ENCODE results near the gene RXFP2.

RXFP2 gene

DNA sequence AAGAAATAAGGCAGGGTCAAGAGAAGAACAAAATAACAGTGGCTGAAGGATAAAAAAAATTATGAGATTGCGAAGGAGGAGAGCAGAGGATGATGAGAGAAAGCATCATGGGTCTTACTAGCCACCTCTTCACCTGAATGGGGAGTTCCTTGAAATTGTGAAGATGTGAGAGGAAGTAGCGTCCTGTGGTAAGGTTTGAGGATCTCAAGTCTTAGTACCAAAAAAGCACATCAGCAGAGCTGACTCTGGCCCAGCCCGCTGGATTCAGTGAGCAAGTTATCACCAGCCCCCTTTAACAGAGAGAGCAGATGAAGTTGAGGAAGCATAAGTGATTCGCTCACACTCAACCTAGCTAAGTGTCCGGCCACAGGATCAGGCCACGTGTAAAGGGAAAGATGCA lies 61.8 kb downstream of the RXFP2 start:
- H3K36me3 ChIP-seq: no peaks in the 10 kb centered on the region
- intact Hi-C loops (cut with DNase I; ENCODE audit: low total_unique reads): no loop called here
- H3K27me3 ChIP-seq: no peaks in the 10 kb centered on the region

DNA sequence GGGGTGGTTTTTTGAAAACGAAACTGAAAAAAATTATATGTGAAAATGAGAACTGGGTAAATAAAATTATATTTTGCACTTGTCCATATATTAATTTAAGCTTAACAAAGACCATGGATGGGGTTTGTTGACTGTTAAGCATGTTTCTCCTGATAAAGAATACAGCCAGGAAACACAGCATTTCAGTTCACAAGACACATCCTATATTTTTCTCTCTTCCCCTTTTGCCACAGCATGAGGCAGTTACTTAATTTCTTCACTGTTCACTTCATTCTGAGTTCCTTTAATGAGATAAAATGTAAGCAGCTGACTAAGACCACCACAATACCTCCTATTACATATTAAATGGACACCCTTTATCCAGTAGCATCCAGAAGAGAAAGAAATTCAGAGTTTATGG lies 64.0 kb downstream of the RXFP2 start:
- no peaks in the 10 kb centered on the region for H3K9me3 ChIP-seq
- DNase-seq: no peak
- no peaks in the 10 kb centered on the region for H3K4me1 ChIP-seq
- no peak overlapping the region for H3K4me3 ChIP-seq
- H3K36me3 ChIP-seq: no peaks in the 10 kb centered on the region
- intact Hi-C loops (cut with DNase I; ENCODE audit: low total_unique reads): no loop called here
- TF ChIP-seq, protein P1, sequence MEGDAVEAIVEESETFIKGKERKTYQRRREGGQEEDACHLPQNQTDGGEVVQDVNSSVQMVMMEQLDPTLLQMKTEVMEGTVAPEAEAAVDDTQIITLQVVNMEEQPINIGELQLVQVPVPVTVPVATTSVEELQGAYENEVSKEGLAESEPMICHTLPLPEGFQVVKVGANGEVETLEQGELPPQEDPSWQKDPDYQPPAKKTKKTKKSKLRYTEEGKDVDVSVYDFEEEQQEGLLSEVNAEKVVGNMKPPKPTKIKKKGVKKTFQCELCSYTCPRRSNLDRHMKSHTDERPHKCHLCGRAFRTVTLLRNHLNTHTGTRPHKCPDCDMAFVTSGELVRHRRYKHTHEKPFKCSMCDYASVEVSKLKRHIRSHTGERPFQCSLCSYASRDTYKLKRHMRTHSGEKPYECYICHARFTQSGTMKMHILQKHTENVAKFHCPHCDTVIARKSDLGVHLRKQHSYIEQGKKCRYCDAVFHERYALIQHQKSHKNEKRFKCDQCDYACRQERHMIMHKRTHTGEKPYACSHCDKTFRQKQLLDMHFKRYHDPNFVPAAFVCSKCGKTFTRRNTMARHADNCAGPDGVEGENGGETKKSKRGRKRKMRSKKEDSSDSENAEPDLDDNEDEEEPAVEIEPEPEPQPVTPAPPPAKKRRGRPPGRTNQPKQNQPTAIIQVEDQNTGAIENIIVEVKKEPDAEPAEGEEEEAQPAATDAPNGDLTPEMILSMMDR (IDR thresholded peaks at IDR 0.05): no peak
- H3K27me3 ChIP-seq: no peaks in the 10 kb centered on the region
- no peak overlapping the region for H3K27ac ChIP-seq

More for the DNA sequence above, 61.8 kb downstream of the RXFP2 start:
- no peak for DNase-seq
- H3K27ac ChIP-seq: no peak overlapping the region
- H3K4me3 ChIP-seq: no peak overlapping the region
- H3K9me3 ChIP-seq: no peaks in the 10 kb centered on the region
- H3K4me1 ChIP-seq: no peaks in the 10 kb centered on the region
- TF ChIP-seq, protein P1 (IDR thresholded peaks at IDR 0.05): no peak

DNA sequence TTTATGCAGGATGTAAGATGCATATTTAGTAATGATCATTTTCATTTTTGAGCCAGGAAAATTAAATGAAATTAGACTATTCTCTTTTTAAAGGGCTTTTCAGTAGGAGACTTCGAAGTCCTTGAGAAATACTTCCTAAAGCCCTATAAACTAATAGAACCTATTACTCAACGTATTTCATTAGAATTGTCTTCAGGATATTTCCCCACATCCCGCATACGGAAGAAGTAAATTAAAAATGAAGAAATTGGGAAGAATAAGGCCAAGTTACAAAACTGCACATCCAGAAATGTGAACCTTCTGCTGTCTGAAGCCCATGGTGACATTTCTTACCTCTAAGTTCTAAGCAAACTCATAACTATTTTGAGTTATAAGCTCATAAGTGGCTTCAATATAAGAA lies 66.5 kb downstream of the RXFP2 start:
- H3K27me3 ChIP-seq: no peaks in the 10 kb centered on the region
- DNase-seq: no peak
- H3K27ac ChIP-seq: no peak overlapping the region
- peaks cover 0 to 10% (median 0%) of the 10 kb centered on the region in 3 donors for H3K9me3 ChIP-seq
- no peaks in the 10 kb centered on the region for H3K4me1 ChIP-seq
- no peak overlapping the region for H3K4me3 ChIP-seq
- no peaks in the 10 kb centered on the region for H3K36me3 ChIP-seq
- TF ChIP-seq, protein P1 (IDR thresholded peaks at IDR 0.05): no peak
- intact Hi-C loops (cut with DNase I; ENCODE audit: low total_unique reads): no loop called here

DNA sequence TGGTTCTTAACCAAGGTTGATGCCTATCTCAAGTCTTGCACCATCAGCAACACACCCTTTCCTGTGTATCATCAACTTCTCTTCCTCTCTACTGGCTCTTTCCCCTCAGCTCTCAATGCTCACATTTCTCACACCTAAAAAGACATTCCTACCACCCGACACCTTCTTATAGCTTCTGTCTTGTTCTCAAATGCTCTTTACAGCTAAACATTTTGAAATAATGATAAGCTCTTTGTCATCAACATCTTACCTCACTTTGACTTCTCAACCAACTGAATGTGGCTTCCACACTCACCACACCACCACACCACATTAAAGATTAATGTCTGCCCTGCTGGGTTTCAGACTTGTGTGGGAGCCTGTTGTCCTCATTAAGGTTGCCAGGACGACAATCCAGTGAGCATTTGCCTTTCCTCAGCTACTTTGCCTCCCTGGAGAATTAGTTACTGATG lies 67.8 kb downstream of the RXFP2 start:
- no peaks in the 10 kb centered on the region for H3K27me3 ChIP-seq
- no peak overlapping the region for H3K27ac ChIP-seq
- no peak for DNase-seq
- intact Hi-C loops (cut with DNase I; ENCODE audit: low total_unique reads): no loop called here
- no peak overlapping the region for H3K4me3 ChIP-seq
- TF ChIP-seq, protein P1 (IDR thresholded peaks at IDR 0.05): no peak
- H3K4me1 ChIP-seq: no peaks in the 10 kb centered on the region
- H3K36me3 ChIP-seq: no peaks in the 10 kb centered on the region
- H3K9me3 ChIP-seq: peaks cover 0 to 10% (median 0%) of the 10 kb centered on the region in 3 donors

DNA sequence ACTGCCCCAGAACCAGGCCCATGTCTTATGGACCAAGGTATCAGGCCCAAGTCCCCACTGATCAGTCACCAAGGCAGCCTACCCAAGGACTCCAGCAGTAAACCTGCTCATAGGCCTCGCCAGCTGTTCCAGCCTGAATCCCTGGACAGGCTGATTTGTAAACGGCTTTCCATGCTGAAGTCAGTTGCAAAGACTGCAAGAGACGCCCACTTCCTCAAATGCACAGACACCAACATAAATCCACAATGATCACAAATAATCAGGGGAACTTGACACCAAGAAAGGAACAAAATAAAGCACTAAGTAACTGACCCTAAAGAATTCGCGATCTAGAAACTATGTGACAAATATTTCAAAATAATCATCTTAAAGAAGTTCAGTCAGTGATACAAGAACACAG lies 75.2 kb downstream of the RXFP2 start:
- no peaks in the 10 kb centered on the region for H3K27me3 ChIP-seq
- H3K4me1 ChIP-seq: no peaks in the 10 kb centered on the region
- TF ChIP-seq, protein P1 (IDR thresholded peaks at IDR 0.05): no peak
- intact Hi-C loops (cut with DNase I; ENCODE audit: low total_unique reads): no loop called here
- H3K4me3 ChIP-seq: no peak overlapping the region
- DNase-seq: no peak
- H3K27ac ChIP-seq: no peak overlapping the region
- peaks cover 0 to 26% (median 0%) of the 10 kb centered on the region in 3 donors for H3K9me3 ChIP-seq
- no peaks in the 10 kb centered on the region for H3K36me3 ChIP-seq

All from tibial artery (tissue), 4 donors.